GM23338 (cell line): ENCODE measurements around the gene MSL3. TPM values are rescaled to one million over a fixed set of nuclear protein-coding genes. Genes with fewer than 3 reads are reported as not detected.

Source experiments
- ATAC-seq: fragments of 200-7000 bp; cut with Tn5 transposase; 3 replicates; pipeline ENCODE4 v1.9.1; 2020
- DNase-seq: peaks from one replicate; pipeline ENCODE4 v3.0.0-alpha.2; 2015; ENCODE audit warnings: low spot score
- H2AFZ ChIP-seq: fragments of 200-600 bp; sonication (generic); 2 replicates; pipeline ENCODE4 v1.8.0; 2016; ENCODE audit warnings: antibody characterized with exemption, mild to moderate bottlenecking, moderate library complexity
- H3F3A ChIP-seq: fragments of 200-600 bp; sonication (generic); replicated peaks from 2 replicates; pipeline ENCODE4 v1.8.0; 2017; ENCODE audit warnings: antibody characterized with exemption, mixed run types, low read depth
- H3K27ac ChIP-seq: fragments of 200-600 bp; sonication (generic); 2 replicates; pipeline ENCODE4 v1.6.1; 2016; ENCODE audit warnings: low read depth
- H3K27me3 ChIP-seq: fragments of 200-600 bp; sonication (generic); 2 replicates; pipeline ENCODE4 v1.8.0; 2016; ENCODE audit warnings: mild to moderate bottlenecking, mixed run types, moderate library complexity; ENCODE audit not compliant: insufficient read depth
- H3K36me3 ChIP-seq: fragments of 200-600 bp; sonication (generic); 2 replicates; pipeline ENCODE4 v1.8.0; 2016; ENCODE audit warnings: mild to moderate bottlenecking; ENCODE audit not compliant: insufficient read depth
- H3K4me1 ChIP-seq: fragments of 200-600 bp; sonication (generic); 2 replicates; pipeline ENCODE4 v1.8.0; 2016; ENCODE audit warnings: mild to moderate bottlenecking, moderate library complexity; ENCODE audit not compliant: insufficient read depth
- H3K4me2 ChIP-seq: fragments of 200-600 bp; sonication (generic); 2 replicates; pipeline ENCODE4 v1.7.1; 2017; ENCODE audit warnings: mixed run types
- H3K4me3 ChIP-seq: fragments of 200-600 bp; sonication (generic); 2 replicates; pipeline ENCODE4 v1.6.1; 2016; ENCODE audit warnings: mixed run types
- H3K79me2 ChIP-seq: fragments of 200-600 bp; sonication (generic); replicated peaks from 2 replicates; pipeline ENCODE4 v1.8.0; 2017; ENCODE audit warnings: mild to moderate bottlenecking; ENCODE audit not compliant: insufficient read depth
- H3K9me2 ChIP-seq: fragments of 200-600 bp; sonication (generic); 2 replicates; pipeline ENCODE4 v1.8.0; 2017; ENCODE audit not compliant: insufficient read depth
- H4K20me1 ChIP-seq: fragments of 200-600 bp; sonication (generic); replicated peaks from 2 replicates; pipeline ENCODE4 v1.8.0; 2017; ENCODE audit warnings: mild to moderate bottlenecking; ENCODE audit not compliant: insufficient read depth
- H3K27ac Mint-ChIP-seq: 2 replicates; pipeline ENCODE4 v1.8.0; 2020; ENCODE audit warnings: inconsistent platforms, mild to moderate bottlenecking, moderate library complexity, mixed read lengths
- H3K27me3 Mint-ChIP-seq: 3 replicates; pipeline ENCODE4 v1.8.0; 2022; ENCODE audit warnings: low read depth, mild to moderate bottlenecking, moderate library complexity, mixed read lengths, inconsistent platforms; ENCODE audit not compliant: insufficient read depth, poor library complexity
- H3K36me3 Mint-ChIP-seq: 3 replicates; pipeline ENCODE4 v1.8.0; 2021; ENCODE audit warnings: low read depth, mild to moderate bottlenecking, inconsistent platforms, moderate library complexity, mixed read lengths
- H3K4me1 Mint-ChIP-seq: 3 replicates; pipeline ENCODE4 v1.8.0; 2020; ENCODE audit warnings: mild to moderate bottlenecking, inconsistent platforms, mixed read lengths
- H3K4me3 Mint-ChIP-seq: 3 replicates; pipeline ENCODE4 v1.8.0; 2021; ENCODE audit warnings: moderate library complexity, mild to moderate bottlenecking, inconsistent platforms, mixed read lengths
- H3K9me3 Mint-ChIP-seq: 3 replicates; pipeline ENCODE4 v1.8.0; 2020; ENCODE audit warnings: moderate library complexity, mild to moderate bottlenecking, inconsistent platforms, mixed read lengths
- CTCF ChIP-seq, 2 experiments: fragments of 200-600 bp in 1 of 2; sonication (generic) in 1 of 2; conservative IDR thresholded peaks; 2 replicates each; pipeline versions ENCODE4 v1.5.1 to v1.6.1; 2016 to 2017; ENCODE audit warnings: antibody characterized with exemption in 2 of 2, low read depth in 2 of 2, mild to moderate bottlenecking in 2 of 2, moderate library complexity in 1 of 2
- ETS1 ChIP-seq: IDR thresholded peaks from 2 replicates; pipeline ENCODE4 v1.6.1; 2016; ENCODE audit warnings: antibody characterized with exemption
- EZH2 ChIP-seq: fragments of 200-600 bp; sonication (generic); IDR thresholded peaks from one replicate; pipeline ENCODE4 v1.8.0; 2017; ENCODE audit warnings: antibody characterized with exemption, mild to moderate bottlenecking, low read depth; ENCODE audit not compliant: unreplicated experiment
- EZH2phosphoT487 ChIP-seq: fragments of 200-600 bp; sonication (generic); IDR thresholded peaks from one replicate; pipeline ENCODE4 v1.8.1; 2018; ENCODE audit warnings: antibody characterized with exemption; ENCODE audit not compliant: unreplicated experiment
- JUNB ChIP-seq: IDR thresholded peaks from one replicate; pipeline ENCODE4 v1.6.1; 2016; ENCODE audit warnings: antibody characterized with exemption; ENCODE audit not compliant: unreplicated experiment
- NANOG ChIP-seq: IDR thresholded peaks from 2 replicates; pipeline ENCODE4 v1.6.1; 2016; ENCODE audit warnings: antibody characterized with exemption, borderline replicate concordance
- POLR2AphosphoS5 ChIP-seq: IDR thresholded peaks from 2 replicates; pipeline ENCODE4 v1.6.1; 2016; ENCODE audit warnings: antibody characterized with exemption, low read depth
- REST ChIP-seq: IDR thresholded peaks from one replicate; pipeline ENCODE4 v1.6.1; 2018; ENCODE audit warnings: antibody characterized with exemption; ENCODE audit not compliant: unreplicated experiment
- STAT1 ChIP-seq: IDR thresholded peaks from one replicate; pipeline ENCODE4 v1.6.1; 2016; ENCODE audit warnings: antibody characterized with exemption; ENCODE audit not compliant: unreplicated experiment
- ZNF114 ChIP-seq: fragments of 250-450 bp; sonication (Bioruptor Pico); IDR thresholded peaks from 2 replicates; pipeline ENCODE4 v1.5.0; 2020; ENCODE audit warnings: mild to moderate bottlenecking, moderate library complexity
- ZNF331 ChIP-seq: fragments of 250-450 bp; sonication (Bioruptor Pico); IDR thresholded peaks from 2 replicates; pipeline ENCODE4 v1.5.0; 2020; ENCODE audit warnings: low read depth, mild to moderate bottlenecking, moderate library complexity
- polyA plus RNA-seq: library from polyadenylated mRNA; unstranded; fragments of >200 nt; fragmentation: Nextera tagmentation; extraction: Ambion mirVana; gene quantifications from 2 replicates; pipeline ENCODE4 v1.2.1, GENCODE V29; 2016
- total RNA-seq: library from RNA; depleted of rRNA; stranded (reverse); fragments of >200 nt; shearing (Covaris generic); gene quantifications from 2 replicates; pipeline ENCODE4 v1.2.3, GENCODE V29; 2014

MSL3 gene
- total and polyA plus RNA-seq, 2 experiments from 2014 or later = 13.9 to 18.9 TPM

DNA sequence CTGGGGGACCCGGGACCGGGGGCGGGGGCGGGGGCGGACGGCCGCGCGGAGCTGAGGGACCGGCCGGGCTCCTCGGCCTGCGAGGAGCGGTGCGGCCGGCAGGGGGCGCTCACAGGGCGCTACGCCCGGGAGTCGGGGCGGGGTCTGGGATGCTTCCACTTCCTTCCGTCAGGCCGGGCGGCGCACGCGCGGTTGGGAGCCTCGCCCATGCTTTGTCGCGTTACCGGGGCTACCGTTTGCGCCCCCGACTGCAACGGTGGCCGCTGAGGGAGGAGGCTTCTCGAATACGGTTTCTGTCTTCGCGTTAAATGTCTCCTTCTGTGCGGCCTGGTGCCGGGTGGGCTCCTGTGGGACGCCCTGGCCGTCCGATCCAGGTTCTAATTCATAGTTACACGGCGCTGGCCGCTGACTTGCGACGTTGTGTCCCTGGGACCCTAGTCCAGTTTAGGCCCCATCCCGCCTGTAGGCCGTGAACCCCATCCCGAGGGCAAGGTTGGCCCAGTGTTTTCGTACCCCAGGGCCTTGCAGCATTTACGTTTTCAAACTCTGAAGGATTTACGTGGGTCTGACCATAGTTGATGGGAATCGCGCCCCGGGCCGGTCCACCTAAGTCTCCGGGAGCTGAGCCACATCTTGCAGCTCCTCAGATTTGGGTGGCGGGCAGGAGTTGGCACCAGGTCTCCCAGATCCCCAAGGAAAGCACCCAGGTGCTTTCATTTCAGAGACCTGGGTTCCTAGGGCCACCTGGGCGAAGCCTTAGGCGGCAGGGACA, 549 bp downstream of the MSL3 start:
- peak overlapping the region; percentile 77 for H3K4me2 ChIP-seq
- TF ChIP-seq CTCF (conservative IDR thresholded peaks at IDR 0.05; ENCODE audit: low read depth in 2 of 2) = peak; percentile 18 to 61; a peak in 2 of 4 replicates
- no peak for TF ChIP-seq JUNB
- TF ChIP-seq EZH2 = no peak
- TF ChIP-seq POLR2AphosphoS5 = peak; percentile 45
- no peak for TF ChIP-seq NANOG
- no peak for TF ChIP-seq REST
- Mint-ChIP-seq H3K27me3 (peaks cover 8% of the 10 kb centered on the region), H3K36me3 (peaks cover 10% of the 10 kb centered on the region; the same call in 2 of the 3 replicates), H3K4me3 (peak overlapping the region; percentile 93), H3K4me1 (peaks cover 9% of the 10 kb centered on the region; the same call in 2 of the 3 replicates), H3K27ac (peak overlapping the region; percentile 87), H3K9me3 (no peaks in the 10 kb centered on the region)
- H3K27ac ChIP-seq = no peak overlapping the region
- H4K20me1 ChIP-seq = no peaks in the 10 kb centered on the region
- no peaks in the 10 kb centered on the region for H3K79me2 ChIP-seq
- peak; percentile 80 for DNase-seq
- ATAC-seq = peak; percentile 63
- peak overlapping the region; percentile 75 for H3K4me3 ChIP-seq
- peak overlapping the region; percentile 80 for H2AFZ ChIP-seq
- no peaks in the 10 kb centered on the region for H3K36me3 ChIP-seq
- H3F3A ChIP-seq = no peaks in the 10 kb centered on the region
- H3K9me2 ChIP-seq = no peaks in the 10 kb centered on the region
- H3K27me3 ChIP-seq = peaks cover 13% of the 10 kb centered on the region; the same call in 1 of the 2 replicates
- no peaks in the 10 kb centered on the region for H3K4me1 ChIP-seq

- Histone ChIP-seq H2AFZ (peak overlapping the region; percentile 80; the same call in 1 of the 2 replicates), H3K27ac (no peak overlapping the region), H3K27me3 (peaks cover 13% of the 10 kb centered on the region; the same call in 1 of the 2 replicates), H4K20me1 (no peaks in the 10 kb centered on the region), H3K4me1 (no peaks in the 10 kb centered on the region), H3K36me3 (no peaks in the 10 kb centered on the region), H3K9me2 (no peaks in the 10 kb centered on the region), H3K4me3 (peak overlapping the region; percentile 75), H3F3A (no peaks in the 10 kb centered on the region), H3K79me2 (no peaks in the 10 kb centered on the region), H3K4me2 (peak overlapping the region; percentile 77)
- Mint-ChIP-seq H3K36me3 (peaks cover 14% of the 10 kb centered on the region; the same call in 2 of the 3 replicates), H3K27me3 (peaks cover 8% of the 10 kb centered on the region), H3K4me1 (peaks cover 9% of the 10 kb centered on the region; the same call in 2 of the 3 replicates), H3K9me3 (no peaks in the 10 kb centered on the region), H3K27ac (peak overlapping the region; percentile 87), H3K4me3 (peak overlapping the region; percentile 93)
- ATAC-seq = no peak
- DNase-seq = no peak
- TF ChIP-seq STAT1 (no peak), ZNF331 (CRISPR knock-in tag) (no peak), POLR2AphosphoS5 (no peak), NANOG (no peak), ETS1 (no peak), REST (no peak), EZH2 (no peak), ZNF114 (CRISPR knock-in tag) (no peak), JUNB (no peak), EZH2phosphoT487 (no peak)
Observed at GRCh38 chrX:11759172-11759460, 1.1 kb downstream of the MSL3 start.
